Measurements from ENCODE around the gene SCAMP4. TPM values are rescaled to one million over a fixed set of nuclear protein-coding genes. Genes with fewer than 3 reads are reported as not detected.

SCAMP4 gene
- total RNA-seq, 1 donor from 2014 or later: 82.3 TPM

DNA sequence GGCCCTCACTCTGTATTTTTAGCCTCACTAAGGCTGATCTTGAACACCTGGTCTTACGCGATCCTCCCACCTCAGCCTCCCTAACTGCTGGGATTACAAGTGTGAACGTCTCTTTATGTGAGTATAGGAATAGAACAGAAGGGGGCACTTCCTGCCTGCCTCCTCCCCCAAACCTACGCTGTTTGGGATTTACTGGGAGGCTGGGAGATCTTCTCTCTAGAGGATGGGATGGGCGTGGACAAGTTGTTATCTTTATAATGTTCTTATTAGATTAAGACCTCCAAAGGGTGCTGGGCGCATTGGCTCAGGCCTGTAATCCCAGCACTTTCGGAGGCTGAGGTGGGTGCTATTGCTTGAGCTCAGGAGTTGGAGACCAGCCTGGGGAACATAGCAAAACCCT lies 32.9 kb downstream of the SCAMP4 start:
- DNase-seq (ENCODE audit: low spot score): no peak

DNA sequence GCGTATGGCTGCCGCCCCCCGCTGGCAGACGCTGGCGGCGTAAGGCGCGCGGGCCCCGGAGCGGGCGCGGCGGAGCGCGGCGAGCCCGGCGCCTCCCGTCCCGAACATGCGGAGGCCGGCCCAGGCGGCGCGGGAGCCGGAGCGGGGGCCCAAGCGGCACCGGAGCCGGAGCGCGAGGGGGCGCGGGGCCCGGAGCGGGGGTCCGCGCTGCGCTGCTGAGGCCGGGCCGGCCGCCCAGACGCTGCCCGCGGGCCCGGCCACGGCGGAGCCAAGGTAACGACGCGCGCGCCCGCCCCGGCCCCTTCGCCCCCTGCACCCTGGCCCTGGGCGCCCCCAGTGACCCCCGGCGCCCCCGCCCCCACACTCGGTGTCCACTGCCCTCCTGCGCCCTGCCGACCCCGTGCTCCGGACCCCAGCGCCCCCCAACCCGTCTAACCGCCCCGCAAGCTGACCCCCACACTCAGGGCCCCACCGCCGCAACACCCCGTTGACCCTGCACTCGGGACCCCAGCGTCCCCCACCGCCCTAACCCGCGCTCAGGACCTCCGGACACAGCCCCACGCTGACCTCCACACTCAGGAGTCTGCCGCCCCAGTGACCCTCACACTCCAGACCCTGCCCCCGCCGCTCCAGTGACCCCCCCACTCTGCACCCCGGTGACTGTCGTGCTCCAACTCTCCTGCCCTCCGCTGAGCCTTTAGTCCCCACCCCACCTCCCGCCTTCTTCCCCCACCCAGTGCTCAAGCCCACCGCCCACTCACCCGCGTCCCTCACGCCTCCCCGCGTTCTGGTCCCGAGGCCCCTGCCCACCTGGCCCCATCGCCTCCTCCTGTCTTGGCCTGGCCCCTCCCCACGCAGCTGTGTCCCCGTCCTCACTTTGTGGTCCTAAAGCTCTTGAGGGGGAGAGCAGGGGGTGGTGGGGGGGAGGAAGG lies 36.2 kb downstream of the SCAMP4 start, which contains the start of gene CSNK1G2:
CSNK1G2 (plus strand) TSS at position 27 of the 932 bp plus-strand sequence. CDS start 28,601 bp downstream, outside the sequence.
- DNase-seq (ENCODE audit: low spot score): no peak

DNA sequence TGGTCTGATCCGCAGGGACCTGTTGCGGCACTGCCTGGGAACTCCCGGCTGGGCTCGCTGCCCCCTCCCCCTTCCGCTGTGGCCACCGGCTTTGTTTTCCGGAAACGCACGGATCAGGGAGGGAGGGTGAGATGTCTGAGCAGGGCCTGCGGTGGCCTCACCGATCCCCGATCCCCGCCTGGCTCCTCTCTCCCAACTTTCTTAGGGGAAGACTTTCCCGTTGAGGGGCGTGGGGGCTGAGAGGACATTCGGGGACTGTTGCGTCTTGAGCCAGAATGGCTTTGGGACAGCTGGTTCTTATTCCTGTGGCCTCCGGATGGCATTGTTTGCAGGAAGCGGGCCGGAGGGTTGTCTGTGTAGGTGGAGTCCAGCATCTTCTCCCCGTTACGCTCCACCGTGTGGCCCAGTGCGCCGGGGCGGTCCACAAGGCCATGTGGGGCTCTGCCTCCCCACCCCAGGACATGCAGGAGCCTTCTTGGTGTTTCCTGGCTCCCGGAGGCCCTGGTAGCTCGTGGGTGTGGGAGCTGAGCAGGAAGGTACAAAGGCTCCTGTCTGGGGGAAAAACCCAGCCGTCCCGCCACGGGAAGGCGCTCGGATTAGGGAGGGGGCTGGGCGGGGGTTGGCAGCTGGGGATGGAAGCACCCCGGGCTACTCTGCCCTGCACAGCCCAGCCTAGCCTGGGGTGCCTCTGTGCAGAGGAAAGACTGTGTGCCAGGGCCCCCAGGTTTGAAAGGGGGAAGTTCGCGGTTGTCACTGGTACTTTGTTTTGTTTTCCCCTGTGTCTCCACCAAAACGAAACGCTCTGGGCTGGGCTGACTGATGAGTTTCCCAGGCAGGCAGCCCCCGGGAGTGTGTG lies 37.1 kb downstream of the SCAMP4 start:
- peak; percentile 84 for DNase-seq (ENCODE audit: low spot score)

DNA sequence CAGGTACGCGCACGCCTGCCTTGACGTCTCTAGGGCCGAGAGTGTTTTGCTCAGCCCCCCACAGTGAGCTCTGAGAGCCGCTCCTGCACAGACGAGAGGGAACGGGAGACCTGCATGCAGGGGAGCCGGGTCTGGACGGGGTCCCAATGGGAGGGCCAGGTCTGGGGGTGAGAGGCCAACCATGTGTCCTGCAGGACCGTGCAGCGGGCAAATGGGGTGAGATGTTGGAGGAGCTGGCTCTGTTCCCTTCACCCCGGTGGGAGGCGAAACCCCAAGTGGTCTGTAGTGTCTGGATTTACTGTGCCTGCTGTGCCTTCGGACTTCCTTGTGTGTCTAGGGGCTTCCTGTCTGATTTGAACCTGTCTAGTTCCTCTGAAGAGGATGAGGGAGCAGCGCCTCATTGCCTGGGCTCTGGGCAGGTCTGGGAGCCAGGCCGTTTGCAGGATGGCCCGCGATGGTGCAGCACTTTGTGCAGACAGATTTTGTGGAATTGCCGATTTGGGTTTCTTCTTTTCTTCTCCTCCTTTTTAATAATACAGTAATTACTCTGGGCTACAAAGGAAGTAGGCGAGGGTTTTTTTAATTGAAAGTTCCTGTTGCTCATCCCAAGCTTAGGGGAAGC lies 37.8 kb downstream of the SCAMP4 start:
- DNase-seq (ENCODE audit: low spot score): no peak

DNA sequence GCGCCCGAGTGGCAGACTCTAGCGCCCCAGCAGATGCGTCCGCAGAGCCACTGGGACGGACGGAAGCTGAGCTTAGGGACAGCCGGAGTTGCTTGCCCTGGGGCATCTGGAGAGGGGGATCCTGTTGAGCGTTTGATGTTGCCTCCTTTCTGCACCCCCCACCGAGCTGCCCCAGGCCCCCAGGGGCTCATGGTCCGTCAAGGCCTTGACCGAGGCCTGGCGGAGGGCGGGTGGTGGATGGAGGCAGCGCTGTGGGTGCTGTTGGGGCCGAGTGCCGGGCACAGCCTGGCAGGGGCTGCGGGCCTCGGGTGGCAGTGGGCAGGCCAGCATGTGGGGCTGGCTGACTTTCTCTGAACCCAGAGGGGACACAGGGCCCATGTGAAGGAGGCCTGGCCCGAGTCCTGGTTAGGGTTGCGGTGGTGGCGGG lies 38.5 kb downstream of the SCAMP4 start:
- no peak for DNase-seq (ENCODE audit: low spot score)

DNA sequence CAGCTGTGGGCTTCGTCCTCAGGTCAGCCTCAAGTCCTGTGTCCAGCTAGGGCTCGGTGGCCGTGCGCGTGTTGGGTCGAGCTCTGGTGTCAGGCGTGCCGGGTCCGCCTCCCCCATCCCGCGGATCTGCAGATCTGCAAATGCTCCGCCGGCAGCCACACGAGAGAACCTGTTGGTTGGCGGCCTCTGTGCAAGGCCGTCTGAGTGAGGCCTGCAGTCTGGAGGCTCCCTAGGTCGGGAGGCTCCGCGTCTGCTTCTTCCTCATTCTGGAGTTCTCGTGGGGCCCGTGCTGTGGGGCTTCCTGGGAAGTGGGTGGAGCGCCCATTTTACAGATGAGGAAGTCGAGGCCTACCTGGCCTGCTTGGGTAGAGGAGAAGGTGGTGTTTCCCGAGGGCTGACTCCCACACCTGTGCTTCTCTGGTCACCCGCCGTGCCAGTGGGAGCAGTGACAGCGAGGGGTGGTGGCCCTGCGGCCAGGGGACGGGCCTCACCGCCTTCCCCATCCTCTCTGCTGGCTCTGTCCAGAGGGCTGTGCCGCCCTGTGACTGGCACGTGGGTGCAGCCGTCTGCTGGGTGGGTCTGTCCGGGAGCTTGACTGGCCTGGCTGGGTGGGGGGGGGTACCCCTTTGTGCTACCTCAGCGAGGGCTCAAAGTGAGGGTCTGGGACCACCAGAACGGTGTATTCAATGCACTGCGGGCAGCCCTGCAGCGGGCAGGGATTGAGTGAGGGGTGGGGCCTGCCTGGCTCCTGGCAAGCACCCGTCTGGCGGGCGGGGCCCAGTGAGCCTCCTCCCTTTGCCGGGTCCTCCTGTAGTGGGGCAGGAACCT lies 39.1 kb downstream of the SCAMP4 start:
- no peak for DNase-seq (ENCODE audit: low spot score)

DNA sequence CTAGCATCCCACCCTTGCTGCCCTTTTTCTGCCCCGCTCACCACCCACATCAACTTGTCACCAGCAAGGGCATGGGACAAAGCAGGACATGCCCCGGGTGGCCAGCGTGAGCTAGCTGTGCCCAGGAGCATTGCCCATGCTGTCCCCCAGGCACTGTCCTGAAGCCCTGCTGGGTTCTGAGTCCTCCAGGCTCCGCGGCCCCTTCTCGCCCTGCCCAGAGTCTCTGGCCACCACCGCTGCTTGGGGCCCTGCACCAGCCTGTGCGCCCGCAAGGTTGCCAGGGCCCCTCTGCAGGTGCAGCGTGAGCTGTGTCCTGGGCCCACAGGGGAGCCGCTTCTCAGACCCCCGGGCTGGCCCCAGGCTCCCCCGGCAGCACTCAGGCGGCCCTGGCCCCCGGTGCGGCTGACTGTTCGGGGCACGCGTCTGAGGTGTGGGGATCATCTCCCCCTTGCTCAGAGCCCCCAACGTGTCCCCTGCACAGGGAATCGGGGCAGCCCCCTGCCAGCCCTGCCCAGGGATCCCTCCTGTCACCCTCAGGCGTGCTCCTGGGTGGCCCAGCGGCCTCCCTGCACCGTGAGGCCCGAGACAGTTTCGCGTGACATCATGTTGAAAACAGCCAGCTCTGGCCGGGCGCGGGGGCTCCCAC lies 39.8 kb downstream of the SCAMP4 start:
- no peak for DNase-seq (ENCODE audit: low spot score)

DNA sequence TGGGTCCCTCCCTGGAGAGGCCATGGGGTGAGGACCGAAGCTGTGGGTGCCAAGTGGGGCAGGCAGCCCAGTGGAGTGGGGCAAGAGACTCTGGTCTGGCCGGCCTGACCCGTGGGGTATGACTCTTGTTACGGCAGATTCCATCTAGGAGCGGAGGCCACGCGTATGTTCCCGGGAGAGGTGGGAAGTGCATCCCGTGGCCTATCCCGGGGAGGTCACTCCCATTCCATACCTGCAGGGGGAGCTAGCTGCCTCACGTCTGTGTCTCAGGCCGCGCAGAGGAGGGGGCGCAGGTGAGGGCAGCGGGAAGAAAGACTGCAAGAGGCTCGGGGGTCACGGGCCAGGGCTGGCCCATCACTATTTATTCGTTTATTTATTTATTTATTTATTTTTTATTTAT lies 40.7 kb downstream of the SCAMP4 start:
- DNase-seq (ENCODE audit: low spot score): no peak

DNA sequence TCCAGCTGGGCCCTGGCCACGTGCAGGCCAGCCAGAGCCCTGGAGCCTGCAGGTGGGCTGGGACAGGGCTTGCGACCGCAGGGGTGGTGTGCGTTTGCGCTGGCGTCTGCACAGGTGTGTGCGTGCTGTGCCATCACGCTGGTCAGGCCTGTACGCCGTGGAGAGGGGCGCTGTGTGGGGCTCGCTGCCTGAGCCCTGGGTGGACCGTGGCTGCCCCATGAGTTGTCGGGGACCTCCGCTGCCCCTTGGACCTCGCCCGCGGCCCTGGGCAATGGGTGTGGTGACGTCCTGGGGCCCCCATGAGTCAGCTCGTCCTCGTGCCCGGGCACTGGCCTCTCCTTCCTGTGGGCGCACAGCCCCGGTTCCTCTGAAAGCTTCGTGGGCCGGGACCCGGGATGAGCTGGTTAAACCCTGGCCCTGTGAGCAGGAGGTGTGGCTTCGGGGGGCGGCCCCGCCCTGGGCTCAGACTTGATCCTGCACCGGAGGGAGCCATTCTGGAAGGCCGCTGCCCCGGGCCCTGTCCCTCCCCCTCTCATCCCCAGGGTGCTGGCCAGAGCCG lies 42.5 kb downstream of the SCAMP4 start:
- DNase-seq (ENCODE audit: low spot score): no peak

DNA sequence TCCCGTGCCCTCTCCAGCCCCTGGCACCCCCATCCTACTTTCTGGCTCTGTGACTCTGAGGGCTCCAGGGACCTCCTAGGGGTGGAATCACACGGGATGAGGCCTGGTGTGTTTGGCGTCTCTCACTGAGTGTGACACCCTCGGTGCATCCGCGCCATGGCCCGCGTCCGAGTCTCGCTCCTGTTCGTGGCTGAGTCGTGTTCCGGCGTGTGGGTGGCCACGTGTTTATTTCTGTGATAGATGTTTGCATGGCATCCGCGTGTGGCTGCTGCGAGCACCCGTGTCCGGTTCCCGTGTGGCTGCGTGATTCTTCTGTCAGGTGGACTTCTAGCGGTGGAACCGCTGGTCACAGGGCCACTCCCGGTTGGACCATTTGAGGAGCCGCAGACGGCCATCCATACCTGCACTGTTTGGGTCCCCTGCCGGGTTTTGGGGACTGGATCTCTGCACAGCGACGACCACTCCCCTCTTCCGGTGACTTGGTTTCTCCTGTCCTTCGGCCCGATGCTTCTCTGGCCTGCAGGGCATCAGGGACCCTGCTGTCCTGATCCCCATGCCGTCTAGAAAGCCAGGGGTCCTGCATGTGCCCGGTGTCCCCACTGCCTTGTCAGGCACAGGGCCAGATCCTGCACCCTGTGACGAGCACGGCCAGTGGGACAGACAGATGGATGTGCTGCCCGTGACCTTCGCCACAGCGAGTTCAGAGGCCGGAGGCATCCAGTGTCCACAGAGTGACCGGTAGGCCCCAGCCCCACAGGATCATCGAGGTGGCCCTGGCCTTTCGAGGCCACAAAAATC lies 44.3 kb downstream of the SCAMP4 start:
- no peak for DNase-seq (ENCODE audit: low spot score)

DNA sequence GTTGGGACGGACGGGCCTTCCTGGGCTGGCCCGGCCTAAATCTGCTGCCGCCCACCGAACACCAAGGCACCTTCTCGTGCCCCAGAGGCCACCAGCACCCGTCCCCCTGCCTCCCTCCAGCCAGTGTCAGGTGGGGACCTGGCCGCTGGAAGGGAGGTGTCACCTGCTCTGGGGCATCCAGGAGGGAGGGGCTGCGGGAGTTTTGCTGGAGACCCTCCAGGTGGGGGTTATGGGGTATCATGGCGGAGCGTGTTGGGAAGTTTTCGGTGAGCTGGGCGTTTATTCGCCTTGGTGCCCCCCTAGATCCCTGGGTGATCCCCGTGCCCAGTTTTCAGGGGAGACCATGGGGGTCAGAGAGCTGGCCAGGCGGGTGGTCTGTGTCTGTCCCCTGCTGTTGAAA lies 45.4 kb downstream of the SCAMP4 start:
- DNase-seq (ENCODE audit: low spot score): no peak

DNA sequence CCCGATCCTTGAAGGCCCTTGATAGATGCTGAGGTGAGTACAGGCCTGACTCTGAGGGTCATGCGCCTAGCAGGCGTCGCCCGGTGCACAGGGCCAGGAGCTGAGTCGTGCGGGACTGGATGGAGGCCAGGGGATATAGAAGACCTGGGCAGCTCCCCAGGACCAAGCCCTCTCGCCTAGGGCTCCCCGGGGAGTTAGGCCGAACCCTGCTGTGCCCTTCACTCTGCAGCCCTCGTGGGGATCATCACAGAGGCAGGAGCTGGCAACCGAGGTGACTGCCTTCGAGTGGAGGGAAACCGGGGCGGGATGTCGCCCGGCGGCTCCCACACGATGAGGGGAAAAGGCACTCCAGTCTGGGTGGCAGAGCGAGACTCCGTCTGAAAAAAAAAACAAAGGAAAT lies 47.4 kb downstream of the SCAMP4 start:
- DNase-seq (ENCODE audit: low spot score): no peak

DNA sequence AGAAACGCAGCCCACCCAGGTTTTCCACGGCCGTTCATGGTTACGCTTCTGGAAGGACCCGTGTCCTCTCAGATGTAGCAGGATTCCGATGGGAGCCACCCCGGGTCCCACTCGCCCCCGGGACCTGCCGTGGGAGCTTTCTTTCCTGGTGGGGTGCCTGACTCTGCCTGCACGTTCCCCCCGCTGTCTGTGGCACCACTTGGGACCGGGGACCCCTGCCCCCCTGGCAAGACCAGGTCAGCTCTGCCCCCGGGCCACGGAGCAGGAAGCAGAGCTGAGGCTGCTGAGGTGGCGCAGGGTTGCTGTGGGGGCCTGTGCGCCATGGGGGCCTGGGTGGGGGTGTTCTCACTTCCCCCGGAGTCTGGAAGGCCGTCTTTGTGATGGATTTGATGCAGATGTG lies 47.8 kb downstream of the SCAMP4 start:
- DNase-seq (ENCODE audit: low spot score): no peak

DNA sequence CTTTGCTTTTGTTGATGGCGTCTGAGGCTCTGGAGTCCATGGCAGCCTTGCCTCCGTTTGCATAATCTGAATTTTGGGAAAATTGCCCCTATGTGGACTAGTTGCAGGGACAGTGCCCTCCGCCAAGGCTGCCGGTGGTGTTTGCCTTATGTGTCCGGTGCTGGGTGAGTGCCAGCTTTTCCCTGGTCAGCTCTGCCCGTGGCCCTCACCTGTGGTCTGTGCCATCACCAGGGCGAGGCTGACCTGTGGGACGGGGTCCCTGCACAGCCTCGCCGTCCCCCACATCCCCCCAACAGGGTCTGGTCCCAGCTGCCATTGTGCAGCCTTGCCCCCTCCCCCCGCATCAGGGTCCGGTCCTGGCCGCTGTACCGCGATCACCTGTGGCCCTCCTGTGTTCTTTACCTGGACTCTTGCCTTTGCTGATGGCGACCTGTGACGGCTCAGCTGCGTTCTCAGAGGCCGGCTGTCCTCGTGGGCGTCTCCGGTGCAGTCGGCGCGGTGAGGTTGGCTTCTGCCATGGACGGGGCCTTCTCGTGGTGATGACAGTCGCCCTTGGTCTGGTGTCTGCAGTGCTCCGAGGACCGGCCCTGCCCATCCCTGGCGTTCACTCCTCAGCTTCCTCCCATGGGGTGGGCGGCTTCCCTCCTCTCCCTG lies 48.4 kb downstream of the SCAMP4 start:
- no peak for DNase-seq (ENCODE audit: low spot score)

DNA sequence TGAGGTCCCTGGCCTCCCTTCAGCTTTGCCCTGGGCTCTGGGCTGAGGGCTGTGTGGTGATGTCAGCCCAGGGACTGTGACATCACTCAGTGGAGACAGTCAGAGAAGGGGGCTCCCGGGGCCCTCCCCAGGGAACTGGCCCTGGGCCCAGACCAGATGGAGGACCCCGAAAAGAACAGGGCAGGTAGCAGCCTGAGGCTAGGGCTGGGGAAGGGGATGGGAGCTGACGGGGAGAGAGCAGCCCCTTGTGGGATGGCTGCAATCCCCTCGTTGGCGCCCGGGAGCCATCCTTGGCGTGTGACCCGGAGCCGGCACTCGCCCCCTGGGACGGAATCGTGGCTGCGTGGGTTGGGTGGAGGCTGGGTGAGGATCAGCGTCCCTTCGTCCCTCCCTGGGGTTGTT lies 49.3 kb downstream of the SCAMP4 start:
- no peak for DNase-seq (ENCODE audit: low spot score)

DNA sequence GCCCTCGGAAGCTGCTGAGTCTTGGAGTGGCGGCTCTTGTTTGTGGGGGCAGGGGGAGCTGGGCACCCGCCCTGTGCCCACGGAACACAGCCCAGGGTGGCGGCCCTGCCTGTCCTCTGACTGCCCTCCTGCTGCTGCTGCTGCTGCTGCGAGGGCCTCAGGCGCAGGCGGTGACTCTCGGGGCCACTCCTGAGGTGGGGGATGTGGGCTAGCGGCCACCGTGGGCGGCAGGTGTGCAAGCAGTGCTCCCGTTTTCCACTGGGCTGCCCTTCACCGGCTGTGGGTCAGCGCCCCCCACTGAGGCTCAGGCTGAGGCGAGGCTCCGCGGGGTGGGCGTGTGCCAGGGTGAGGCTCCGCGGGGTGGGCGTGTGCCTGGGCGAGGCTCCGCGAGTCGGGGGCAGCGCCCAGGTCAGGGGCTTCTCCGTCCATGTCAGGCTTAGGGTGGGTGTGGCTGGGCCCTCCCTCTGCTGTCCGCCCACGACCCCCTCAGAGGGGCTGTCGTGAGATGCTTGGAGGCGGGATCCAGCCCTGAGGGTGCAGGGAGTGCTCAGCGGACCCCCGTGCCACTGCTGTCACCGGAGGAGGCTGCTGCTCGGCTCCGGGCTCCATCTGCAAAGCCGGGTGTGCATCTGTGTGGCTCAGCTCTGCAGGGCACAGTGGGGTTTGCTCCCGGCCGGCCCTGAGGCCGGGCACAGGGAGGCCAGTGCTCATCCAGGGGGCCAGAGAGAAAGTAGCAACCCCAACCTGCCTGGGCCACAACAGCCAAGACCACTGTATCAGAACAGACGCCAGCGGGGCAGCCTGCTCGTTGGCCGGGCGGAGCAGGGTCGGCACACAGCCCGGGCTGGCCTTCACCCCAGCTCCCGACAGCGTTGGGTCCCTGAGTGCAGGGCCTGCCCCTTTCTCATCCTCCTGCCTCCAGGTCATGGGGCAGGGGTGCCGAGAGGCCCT lies 50.2 kb downstream of the SCAMP4 start:
- no peak for DNase-seq (ENCODE audit: low spot score)

DNA sequence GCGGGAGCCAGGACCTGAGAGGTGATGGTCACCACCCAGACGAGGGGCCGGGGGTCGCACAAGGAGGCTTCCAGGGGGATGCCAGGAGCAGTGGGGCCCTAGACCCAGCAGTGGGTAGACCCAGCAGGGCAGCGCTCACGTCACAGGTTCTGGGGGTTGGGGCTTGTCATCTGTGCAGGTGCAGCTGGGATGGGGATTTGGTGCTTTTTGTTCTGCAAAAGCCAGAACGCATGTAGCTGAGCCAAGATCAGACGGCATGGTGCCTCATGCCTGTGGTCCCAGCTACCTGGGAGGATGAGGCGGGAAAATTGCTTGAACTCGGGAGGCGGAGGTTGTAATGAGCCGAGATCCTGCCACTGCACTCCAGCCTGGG lies 50.9 kb downstream of the SCAMP4 start:
- no peak for DNase-seq (ENCODE audit: low spot score)
